Body of pancreas (tissue), 4 donors: ENCODE results near the gene MTA3. TPM values are rescaled to one million over a fixed set of nuclear protein-coding genes. Genes with fewer than 3 reads are reported as not detected.

Experiments used
- ATAC-seq: fragments of 150-250 bp; one replicate; pipeline ENCODE4 v1.9.1; 2016
- DNase-seq, 4 donors: peaks; one replicate each; pipeline ENCODE4 v3.0.0-alpha.2; 2019
- H3K27ac ChIP-seq, 4 donors: fragments of 200-600 bp; sonication (generic); 1 replicate in 3 of 4; 2 replicates in 1 of 4; pipeline versions ENCODE4 v1.5.1 to v1.6.1; 2016 to 2019; ENCODE audit warnings: mild to moderate bottlenecking in 1 of 4, mixed read lengths in 1 of 4, moderate library complexity in 1 of 4
- H3K27me3 ChIP-seq, 2 donors: fragments of 200-600 bp; sonication (generic); one replicate each; pipeline ENCODE4 v1.6.0; 2016; ENCODE audit warnings: mild to moderate bottlenecking in 1 of 2
- H3K36me3 ChIP-seq, 2 donors: fragments of 200-600 bp; sonication (generic); replicated peaks in 1 of 2; 2 replicates each; pipeline ENCODE4 v1.5.1; 2016; ENCODE audit warnings: low read depth in 2 of 2; ENCODE audit not compliant: insufficient read depth in 1 of 2
- H3K4me1 ChIP-seq: fragments of 200-600 bp; sonication (generic); one replicate; pipeline ENCODE4 v1.6.0; 2016
- H3K4me3 ChIP-seq, 2 donors: fragments of 200-600 bp; sonication (generic); 1 replicate in 1 of 2; 2 replicates in 1 of 2; pipeline ENCODE4 v1.5.1; 2016 to 2019
- H3K9me3 ChIP-seq, 3 donors: fragments of 200-600 bp; sonication (generic); 1 replicate in 2 of 3; 2 replicates in 1 of 3; pipeline ENCODE4 v1.5.1; 2016
- CTCF ChIP-seq, 7 experiments: fragments of 450-650 bp in 4 of 7; fragments of 200-600 bp in 3 of 7; sonication (generic) in 3 of 7; IDR thresholded peaks; one replicate each; pipeline ENCODE4 v1.5.1; 2016 to 2019; ENCODE audit warnings: antibody characterized with exemption in 7 of 7
- POLR2A ChIP-seq, 3 donors: fragments of 450-650 bp; IDR thresholded peaks; one replicate each; pipeline ENCODE4 v1.6.1; 2016; ENCODE audit warnings: antibody characterized with exemption in 3 of 3, mild to moderate bottlenecking in 2 of 3
- WGBS, 2 donors: methylation state at CpG; one replicate each; pipeline ENCODE4 v1.1.5; 2017; 5-methylcytosine and 5-hydroxymethylcytosine counted together
- intact Hi-C: fragments of 100-400 bp; cut with DNase I; formaldehyde crosslinking; loops from one replicate; pipeline ENCODE4 v1.15.1; 2023
- total RNA-seq, 2 donors: library from RNA; depleted of rRNA; stranded (reverse); fragments of >200 nt; gene quantifications; one replicate each; pipeline ENCODE4 v1.1.0, GENCODE V29; 2016

MTA3 gene
- total RNA-seq, 2 donors from 2014 or later = 23.1 to 31.1 TPM

GRCh38 chr2:42784204-42784880 lies 215.9 kb downstream of the MTA3 start:
- Histone ChIP-seq H3K36me3 (no peaks in the 10 kb centered on the region), H3K4me1 (peaks cover 11% of the 10 kb centered on the region), H3K27ac (no peak overlapping the region), H3K4me3 (no peak overlapping the region), H3K9me3 (no peaks in the 10 kb centered on the region), H3K27me3 (no peaks in the 10 kb centered on the region)
- intact Hi-C loops = no loop called here
- DNase-seq (peak in 3 of 4 donors; percentile 39 to 66 (median 54)), ATAC-seq (peak; percentile 43)
- WGBS, 2 donors = 51 to 56% methylated on average over 6 of the region's 7 CpGs
- no peak for TF ChIP-seq CTCF (IDR thresholded peaks at IDR 0.05)
- TF ChIP-seq POLR2A (IDR thresholded peaks at IDR 0.05) = no peak

- Histone ChIP-seq H3K4me1 (peaks cover 31% of the 10 kb centered on the region), H3K27ac (no peak overlapping the region), H3K27me3 (no peaks in the 10 kb centered on the region), H3K36me3 (no peaks in the 10 kb centered on the region), H3K9me3 (no peaks in the 10 kb centered on the region), H3K4me3 (no peak overlapping the region)
- ATAC-seq (no peak), DNase-seq (no peak)
- intact Hi-C loops = no loop called here
- WGBS, 2 donors = 85 to 91% methylated on average over 12 to 15 of the region's 15 CpGs
- TF ChIP-seq POLR2A (IDR thresholded peaks at IDR 0.05) (no peak), CTCF (IDR thresholded peaks at IDR 0.05) (no peak)
These were observed 218.3 kb downstream of the MTA3 start for GRCh38 chr2:42786561-42787345.

GRCh38 chr2:42787424-42787787 lies 219.0 kb downstream of the MTA3 start:
- 59 to 62% methylated on average over 3 of the region's 3 CpGs for WGBS, 2 donors
- intact Hi-C loops = no loop called here
- no peaks in the 10 kb centered on the region for H3K27me3 ChIP-seq
- H3K36me3 ChIP-seq = no peaks in the 10 kb centered on the region
- H3K4me3 ChIP-seq = no peak overlapping the region
- DNase-seq (peak in 1 of 4 donors; percentile 44), ATAC-seq (no peak)
- no peak overlapping the region for H3K27ac ChIP-seq
- no peaks in the 10 kb centered on the region for H3K9me3 ChIP-seq
- H3K4me1 ChIP-seq = peaks cover 36% of the 10 kb centered on the region
- TF ChIP-seq POLR2A (IDR thresholded peaks at IDR 0.05) (no peak), CTCF (IDR thresholded peaks at IDR 0.05) (no peak)

GRCh38 chr2:42787788-42788477 lies 219.5 kb downstream of the MTA3 start:
- 84 to 85% methylated on average over 8 to 11 of the region's 12 CpGs for WGBS, 2 donors
- no peak overlapping the region for H3K4me3 ChIP-seq
- H3K9me3 ChIP-seq = no peaks in the 10 kb centered on the region
- H3K27ac ChIP-seq = no peak overlapping the region
- DNase-seq (no peak), ATAC-seq (no peak)
- H3K36me3 ChIP-seq = no peaks in the 10 kb centered on the region
- intact Hi-C loops = no loop called here
- peaks cover 36% of the 10 kb centered on the region for H3K4me1 ChIP-seq
- H3K27me3 ChIP-seq = no peaks in the 10 kb centered on the region
- TF ChIP-seq CTCF (IDR thresholded peaks at IDR 0.05) = no peak
- no peak for TF ChIP-seq POLR2A (IDR thresholded peaks at IDR 0.05)
